Right atrium auricular region (tissue), 2 donors: Measurements from ENCODE around the gene ORMDL3. TPM values are rescaled to one million over a fixed set of nuclear protein-coding genes. Genes with fewer than 3 reads are reported as not detected.
"Not testable (repeated sequence)": the region's sequence is repeated elsewhere in the genome, so short reads cannot be mapped to it uniquely, and the experiment has no call there.

ENCODE experiments used
- DNase-seq: peaks from one replicate; pipeline ENCODE4 v3.0.0-alpha.2; 2019; ENCODE audit warnings: low spot score
- H3K27ac ChIP-seq, 2 donors: fragments of 200-600 bp; sonication (generic); 1 replicate in 1 of 2; 2 replicates in 1 of 2; pipeline ENCODE4 v1.5.1; 2016 to 2019
- H3K27me3 ChIP-seq, 2 donors: fragments of 200-600 bp; sonication (generic); one replicate each; pipeline versions ENCODE4 v1.5.1 to v1.6.0; 2017 to 2019
- H3K36me3 ChIP-seq: fragments of 200-600 bp; sonication (generic); one replicate; pipeline ENCODE4 v1.5.1; 2016
- H3K4me1 ChIP-seq, 2 donors: fragments of 200-600 bp; sonication (generic); one replicate each; pipeline versions ENCODE4 v1.5.1 to v1.6.0; 2017 to 2019
- H3K4me3 ChIP-seq, 2 donors: fragments of 200-600 bp; sonication (generic); 1 replicate in 1 of 2; 2 replicates in 1 of 2; pipeline ENCODE4 v1.5.1; 2017 to 2019; ENCODE audit warnings: mild to moderate bottlenecking in 1 of 2, moderate library complexity in 1 of 2
- H3K9me3 ChIP-seq, 2 donors: fragments of 200-600 bp; sonication (generic); one replicate each; pipeline ENCODE4 v1.5.1; 2019
- total RNA-seq, 2 donors: library from RNA; depleted of rRNA; stranded (reverse); fragments of >200 nt; gene quantifications; one replicate each; pipeline ENCODE4 v1.1.0, GENCODE V29; 2016
- TF ChIP-seq, protein P1 (sequence below), 2 donors: fragments of 200-600 bp; sonication (generic); IDR thresholded peaks; one replicate each; pipeline ENCODE4 v1.5.1; 2019; ENCODE audit warnings: antibody characterized with exemption in 2 of 2

ORMDL3 gene
- total RNA-seq, 2 donors from 2014 or later: 31.5 to 41.5 TPM

DNA sequence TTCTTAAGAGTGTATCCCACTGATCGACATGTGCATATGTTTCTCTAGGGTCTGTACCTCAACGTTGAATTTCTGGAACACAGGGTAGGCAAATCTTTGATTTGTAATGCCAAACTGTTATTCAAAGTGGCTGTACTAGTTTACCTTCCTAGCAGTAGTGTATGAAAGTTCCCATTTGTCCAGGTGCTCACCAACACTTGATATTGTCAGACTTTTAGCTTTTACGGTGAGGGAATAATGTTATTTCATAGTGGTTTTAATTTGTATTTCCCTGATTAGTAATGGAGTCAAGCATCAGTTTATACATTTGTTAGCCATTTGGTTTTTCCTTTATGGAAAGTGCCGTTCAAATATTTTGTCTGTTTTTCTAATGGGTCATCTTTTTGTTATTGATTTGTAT, 29.3 kb downstream of the ORMDL3 start:
- Histone ChIP-seq H3K9me3 (no peaks in the 10 kb centered on the region), H3K27ac (no peak overlapping the region), H3K36me3 (no peaks in the 10 kb centered on the region), H3K4me3 (no peak overlapping the region), H3K4me1 (no peaks in the 10 kb centered on the region), H3K27me3 (no peaks in the 10 kb centered on the region)
- TF ChIP-seq, protein P1, sequence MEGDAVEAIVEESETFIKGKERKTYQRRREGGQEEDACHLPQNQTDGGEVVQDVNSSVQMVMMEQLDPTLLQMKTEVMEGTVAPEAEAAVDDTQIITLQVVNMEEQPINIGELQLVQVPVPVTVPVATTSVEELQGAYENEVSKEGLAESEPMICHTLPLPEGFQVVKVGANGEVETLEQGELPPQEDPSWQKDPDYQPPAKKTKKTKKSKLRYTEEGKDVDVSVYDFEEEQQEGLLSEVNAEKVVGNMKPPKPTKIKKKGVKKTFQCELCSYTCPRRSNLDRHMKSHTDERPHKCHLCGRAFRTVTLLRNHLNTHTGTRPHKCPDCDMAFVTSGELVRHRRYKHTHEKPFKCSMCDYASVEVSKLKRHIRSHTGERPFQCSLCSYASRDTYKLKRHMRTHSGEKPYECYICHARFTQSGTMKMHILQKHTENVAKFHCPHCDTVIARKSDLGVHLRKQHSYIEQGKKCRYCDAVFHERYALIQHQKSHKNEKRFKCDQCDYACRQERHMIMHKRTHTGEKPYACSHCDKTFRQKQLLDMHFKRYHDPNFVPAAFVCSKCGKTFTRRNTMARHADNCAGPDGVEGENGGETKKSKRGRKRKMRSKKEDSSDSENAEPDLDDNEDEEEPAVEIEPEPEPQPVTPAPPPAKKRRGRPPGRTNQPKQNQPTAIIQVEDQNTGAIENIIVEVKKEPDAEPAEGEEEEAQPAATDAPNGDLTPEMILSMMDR (IDR thresholded peaks at IDR 0.05): no peak
- DNase-seq: no peak

DNA sequence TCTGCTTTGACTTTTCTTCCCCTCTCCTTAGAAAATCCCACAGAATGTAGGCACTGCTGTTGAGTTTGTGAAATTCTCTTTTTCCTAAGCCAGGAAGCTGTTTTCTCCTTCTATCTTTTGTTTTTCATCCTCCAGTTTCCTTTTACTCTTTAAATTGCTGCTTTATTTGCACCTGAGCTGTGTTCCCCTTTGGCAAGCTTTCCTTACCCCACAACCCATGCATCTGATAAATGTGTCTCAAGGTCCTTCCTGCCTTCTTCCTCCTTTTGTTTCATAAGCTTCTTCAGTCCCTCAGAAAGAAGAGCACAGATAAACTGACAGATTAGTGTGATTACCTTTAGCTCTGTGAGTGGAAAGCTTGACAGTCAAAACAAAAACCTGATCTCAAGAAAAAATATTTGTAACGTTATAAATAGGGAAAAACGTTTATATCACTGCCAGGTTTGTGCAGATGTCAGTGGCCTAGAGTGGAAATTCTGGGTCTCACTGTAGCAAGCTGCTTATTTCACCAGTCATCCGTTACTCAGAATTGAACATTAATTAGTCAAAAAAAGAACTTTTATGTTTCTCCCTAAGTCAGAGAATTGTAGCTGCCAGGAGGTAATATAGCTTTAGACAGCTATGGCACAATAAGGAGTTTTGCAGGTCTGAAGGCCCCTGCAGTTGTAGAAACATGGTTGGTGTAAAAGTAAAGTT, 32.6 kb downstream of the ORMDL3 start:
- DNase-seq: no peak
- H3K27ac ChIP-seq: no peak overlapping the region
- H3K36me3 ChIP-seq: no peaks in the 10 kb centered on the region
- TF ChIP-seq, protein P1 (IDR thresholded peaks at IDR 0.05): no peak
- no peak overlapping the region for H3K4me3 ChIP-seq
- H3K9me3 ChIP-seq: no peaks in the 10 kb centered on the region
- no peaks in the 10 kb centered on the region for H3K4me1 ChIP-seq
- no peaks in the 10 kb centered on the region for H3K27me3 ChIP-seq

DNA sequence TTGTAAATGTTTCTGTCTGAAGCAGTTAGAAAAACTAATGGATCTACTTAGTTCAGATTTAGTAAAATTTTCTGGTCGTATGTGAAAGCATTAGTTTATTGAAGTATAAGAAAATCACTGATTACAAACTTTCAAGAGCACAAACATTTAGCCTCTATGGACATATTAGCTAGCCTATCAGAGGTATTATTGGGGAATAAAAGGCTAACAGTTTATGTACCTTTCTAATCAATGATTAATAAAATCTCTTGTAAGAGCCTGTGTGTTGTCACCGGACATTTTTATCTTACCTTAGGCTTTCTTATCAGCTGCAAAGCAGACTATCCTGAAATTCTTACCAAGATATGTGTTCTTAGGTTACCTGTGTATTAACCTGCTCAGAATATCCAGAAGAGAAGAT, 38.2 kb downstream of the ORMDL3 start:
- TF ChIP-seq, protein P1 (IDR thresholded peaks at IDR 0.05): no peak
- Histone ChIP-seq H3K4me1 (no peaks in the 10 kb centered on the region), H3K36me3 (no peaks in the 10 kb centered on the region), H3K9me3 (no peaks in the 10 kb centered on the region), H3K4me3 (no peak overlapping the region), H3K27ac (no peak overlapping the region), H3K27me3 (no peaks in the 10 kb centered on the region)
- DNase-seq: no peak

DNA sequence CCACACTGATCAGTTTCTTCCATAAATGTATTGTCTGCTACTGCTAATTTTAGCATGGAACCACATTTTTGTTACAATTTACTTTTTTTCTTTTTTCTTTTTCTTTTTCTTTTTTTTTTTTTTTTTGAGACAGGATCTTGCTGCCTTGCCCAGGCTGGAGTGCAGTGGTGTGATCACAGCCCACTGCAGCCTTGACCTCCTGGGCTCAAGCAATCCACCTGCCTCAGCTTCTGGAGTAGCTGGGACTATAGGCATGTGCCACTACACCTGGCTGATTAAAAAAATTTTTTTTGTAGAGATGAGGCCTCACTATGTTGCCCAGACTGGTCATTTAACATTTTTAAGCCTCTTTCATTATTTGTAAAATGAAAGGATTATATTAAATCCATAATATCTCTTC, 40.3 kb downstream of the ORMDL3 start:
- TF ChIP-seq, protein P1 (IDR thresholded peaks at IDR 0.05): no peak
- no peak overlapping the region for H3K27ac ChIP-seq
- no peaks in the 10 kb centered on the region for H3K27me3 ChIP-seq
- H3K9me3 ChIP-seq: no peaks in the 10 kb centered on the region
- no peak for DNase-seq
- no peak overlapping the region for H3K4me3 ChIP-seq
- H3K36me3 ChIP-seq: no peaks in the 10 kb centered on the region
- H3K4me1 ChIP-seq: no peaks in the 10 kb centered on the region

DNA sequence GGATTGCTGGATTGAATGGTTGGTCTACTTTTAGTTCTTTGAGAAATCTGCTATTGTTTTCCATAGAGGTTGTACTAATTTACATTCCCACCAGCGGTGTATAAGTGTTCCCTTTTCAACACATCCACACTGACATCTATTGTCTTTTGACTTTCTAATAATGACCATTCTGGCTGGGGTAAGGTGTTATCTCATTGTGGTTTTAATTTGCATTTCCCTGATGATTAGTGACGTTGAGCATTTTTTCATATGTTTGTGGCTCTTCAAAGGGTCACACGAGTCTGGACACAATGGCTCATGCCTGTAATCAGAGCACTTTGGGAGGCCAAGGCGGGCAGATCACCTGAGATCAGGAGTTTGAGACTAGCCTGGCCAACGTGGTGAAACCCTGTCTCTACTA, 41.3 kb downstream of the ORMDL3 start:
- not testable (repeated sequence) for H3K4me3 ChIP-seq, H3K27me3 ChIP-seq

DNA sequence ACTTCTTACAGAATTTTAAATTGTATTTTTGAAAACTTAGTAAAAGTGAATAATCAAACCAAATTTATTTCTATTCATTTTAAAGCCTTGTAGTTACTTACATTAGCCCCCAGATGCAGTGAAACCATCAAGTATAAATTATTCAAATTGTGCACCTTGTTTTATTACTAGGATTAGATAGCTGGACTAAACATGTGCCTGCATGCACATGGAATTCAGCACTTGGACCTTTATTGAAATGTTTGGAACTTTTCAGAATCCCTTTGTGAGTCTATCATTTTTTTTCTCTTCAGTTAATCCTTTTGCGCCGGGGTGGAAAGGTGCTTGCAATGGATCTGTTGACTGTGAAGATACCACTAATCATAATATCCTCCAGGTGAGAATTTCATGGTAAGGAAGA, 54.6 kb downstream of the ORMDL3 start:
- H3K36me3 ChIP-seq: no peaks in the 10 kb centered on the region
- peaks cover 5 to 7% of the 10 kb centered on the region in 2 donors for H3K27me3 ChIP-seq
- H3K4me3 ChIP-seq: no peak overlapping the region
- TF ChIP-seq, protein P1 (IDR thresholded peaks at IDR 0.05): peak in 1 of 2 donors; percentile 42
- DNase-seq: no peak
- no peaks in the 10 kb centered on the region for H3K4me1 ChIP-seq
- H3K27ac ChIP-seq: no peak overlapping the region
- peaks cover 0 to 3% of the 10 kb centered on the region in 2 donors for H3K9me3 ChIP-seq

More for the DNA sequence above, 41.3 kb downstream of the ORMDL3 start:
- DNase-seq, H3K36me3 ChIP-seq, H3K4me1 ChIP-seq, H3K9me3 ChIP-seq, H3K27ac ChIP-seq: not testable (repeated sequence)
